Measurements from ENCODE around the gene MMEL1. TPM values are rescaled to one million over a fixed set of nuclear protein-coding genes. Genes with fewer than 3 reads are reported as not detected.

MMEL1 gene
- total and polyA plus RNA-seq, 2 donors (not counting 1 experiment from before 2014, with no cell fraction given) = 0.33 to 0.60 TPM

DNA sequence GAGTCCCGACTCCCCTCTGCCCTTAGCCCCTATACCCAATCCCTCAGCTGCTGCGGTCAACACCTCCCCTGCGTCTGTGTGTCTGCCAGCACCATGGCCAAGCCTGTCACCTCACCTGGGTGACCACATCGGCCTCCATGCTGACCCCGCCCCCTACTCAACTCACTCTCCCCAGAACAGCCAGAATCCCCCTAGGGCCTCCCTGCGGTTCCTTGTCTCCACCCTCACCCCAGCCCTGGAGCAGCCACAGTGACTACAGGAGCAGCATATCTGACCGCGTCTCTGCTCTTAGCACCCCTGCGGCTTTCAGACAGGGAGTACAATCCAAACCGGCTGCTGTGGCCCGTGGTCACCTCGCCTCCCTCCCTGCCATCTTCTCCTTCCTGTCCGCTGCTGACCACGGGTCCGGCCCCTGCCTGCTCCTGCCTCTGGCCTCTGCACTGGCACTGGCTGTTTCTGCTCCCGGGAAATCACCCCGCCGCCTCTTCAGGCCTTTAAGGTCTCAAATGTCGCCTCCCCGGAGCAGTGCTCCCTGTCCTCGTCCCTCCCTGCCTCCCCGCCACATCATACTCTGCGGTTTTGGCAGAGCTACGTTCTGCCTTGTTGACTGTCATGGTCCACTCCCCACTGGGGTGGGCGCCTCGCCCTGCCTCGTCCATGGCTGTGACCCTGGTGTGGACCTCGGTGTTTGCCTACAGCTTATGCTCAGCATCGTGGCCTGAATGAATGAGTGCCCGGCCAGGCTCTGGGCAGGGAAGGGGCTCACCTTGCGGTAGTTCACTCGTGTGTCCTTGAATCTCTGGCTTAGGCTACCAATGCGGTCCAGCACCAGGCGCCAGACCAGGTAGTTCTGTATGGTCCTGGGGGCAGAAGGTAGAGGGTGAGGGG is 35.1 kb downstream of the MMEL1 start:
- Histone ChIP-seq H3K4me2 (ENCODE audit: extremely low read depth, insufficient read depth, low read length) (no peak overlapping the region), H3K27ac (ENCODE audit: insufficient read depth, low read length) (no peak overlapping the region)
- no peak for TF ChIP-seq EZH2 (IDR thresholded peaks at IDR 0.05; ENCODE audit: low read length, missing control alignments)
- TF ChIP-seq, protein P1, sequence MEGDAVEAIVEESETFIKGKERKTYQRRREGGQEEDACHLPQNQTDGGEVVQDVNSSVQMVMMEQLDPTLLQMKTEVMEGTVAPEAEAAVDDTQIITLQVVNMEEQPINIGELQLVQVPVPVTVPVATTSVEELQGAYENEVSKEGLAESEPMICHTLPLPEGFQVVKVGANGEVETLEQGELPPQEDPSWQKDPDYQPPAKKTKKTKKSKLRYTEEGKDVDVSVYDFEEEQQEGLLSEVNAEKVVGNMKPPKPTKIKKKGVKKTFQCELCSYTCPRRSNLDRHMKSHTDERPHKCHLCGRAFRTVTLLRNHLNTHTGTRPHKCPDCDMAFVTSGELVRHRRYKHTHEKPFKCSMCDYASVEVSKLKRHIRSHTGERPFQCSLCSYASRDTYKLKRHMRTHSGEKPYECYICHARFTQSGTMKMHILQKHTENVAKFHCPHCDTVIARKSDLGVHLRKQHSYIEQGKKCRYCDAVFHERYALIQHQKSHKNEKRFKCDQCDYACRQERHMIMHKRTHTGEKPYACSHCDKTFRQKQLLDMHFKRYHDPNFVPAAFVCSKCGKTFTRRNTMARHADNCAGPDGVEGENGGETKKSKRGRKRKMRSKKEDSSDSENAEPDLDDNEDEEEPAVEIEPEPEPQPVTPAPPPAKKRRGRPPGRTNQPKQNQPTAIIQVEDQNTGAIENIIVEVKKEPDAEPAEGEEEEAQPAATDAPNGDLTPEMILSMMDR (conservative IDR thresholded peaks at IDR 0.05 in 1 of 2, IDR thresholded peaks at IDR 0.05 in 1 of 2; ENCODE audit: low read depth in 1 of 2, low read length in 2 of 2) = no peak

DNA sequence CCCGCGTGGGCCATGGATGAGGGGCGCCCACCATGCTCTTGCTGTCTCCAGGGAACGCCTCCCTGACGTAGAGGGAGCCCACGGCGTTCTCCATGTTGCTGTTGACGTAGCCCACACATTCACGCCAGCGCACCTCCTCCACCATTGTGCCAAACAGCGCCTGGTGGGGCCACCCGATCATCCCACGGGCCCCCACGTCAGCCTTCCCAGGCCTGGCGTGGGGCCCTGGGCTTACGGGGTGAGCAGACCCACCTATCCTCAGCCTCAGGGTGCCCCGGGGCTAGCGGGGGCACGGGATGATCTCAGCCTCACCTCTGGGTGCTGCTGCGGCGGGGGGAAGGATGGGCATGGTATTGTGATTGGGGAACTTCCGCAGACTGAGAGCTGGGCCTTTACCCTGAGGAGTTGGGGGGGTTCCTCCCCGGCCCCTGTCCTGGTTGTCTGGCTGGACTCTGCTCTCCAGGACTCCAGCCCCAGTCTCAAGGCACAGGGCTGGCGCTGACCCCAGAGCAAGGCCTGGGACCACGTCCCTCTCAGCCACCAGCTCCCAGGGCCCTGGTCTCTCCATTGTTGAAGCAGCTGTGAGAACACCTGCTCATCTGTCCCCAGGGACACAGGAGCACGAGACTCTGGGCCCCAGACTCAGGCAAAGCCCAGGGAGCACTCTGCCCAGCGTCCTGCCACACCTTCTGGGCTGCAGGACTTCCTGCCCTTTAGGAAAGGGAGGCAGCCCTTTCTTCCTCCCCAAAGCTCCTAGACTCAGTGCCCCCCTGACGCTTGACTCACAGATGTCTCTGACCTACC is 36.1 kb downstream of the MMEL1 start:
- TF ChIP-seq, protein P1 (conservative IDR thresholded peaks at IDR 0.05 in 1 of 2, IDR thresholded peaks at IDR 0.05 in 1 of 2; ENCODE audit: low read depth in 1 of 2, low read length in 2 of 2) = no peak
- TF ChIP-seq EZH2 (IDR thresholded peaks at IDR 0.05; ENCODE audit: low read length, missing control alignments) = no peak
- DNase-seq (ENCODE audit: low read depth in 2 of 2) = no peak
- H3K79me2 ChIP-seq (ENCODE audit: control insufficient read depth, insufficient read depth, low read length) = no peaks in the 10 kb centered on the region
- H4K20me1 ChIP-seq (ENCODE audit: control insufficient read depth, extremely low read depth, insufficient read depth, low read length) = no peaks in the 10 kb centered on the region
- no peak overlapping the region for H3K27ac ChIP-seq (ENCODE audit: insufficient read depth, low read length)
- peaks cover 3% of the 10 kb centered on the region for H3K4me1 ChIP-seq (ENCODE audit: control insufficient read depth, extremely low read depth, insufficient read depth, low read length)
- H3K9ac ChIP-seq (ENCODE audit: insufficient read depth, low read length) = no peak overlapping the region
- no peak overlapping the region for H3K4me2 ChIP-seq (ENCODE audit: extremely low read depth, insufficient read depth, low read length)
- H2AFZ ChIP-seq (ENCODE audit: low read length) = no peak overlapping the region
- no peaks in the 10 kb centered on the region for H3K36me3 ChIP-seq (ENCODE audit: control insufficient read depth, insufficient read depth, low read length)
- no peaks in the 10 kb centered on the region for H3K27me3 ChIP-seq (ENCODE audit: control insufficient read depth, insufficient read depth, low read length)
- H3K4me3 ChIP-seq (replicated peaks in 1 of 4; ENCODE audit: control extremely low read depth in 1 of 4, insufficient read depth in 1 of 4, low read depth in 3 of 4, low read length in 4 of 4) = no peak overlapping the region
- H3K9me3 ChIP-seq (ENCODE audit: control insufficient read depth, insufficient read depth, low read depth, low read length) = no peaks in the 10 kb centered on the region

More for the DNA sequence above, 35.1 kb downstream of the MMEL1 start:
- Histone ChIP-seq H3K4me3 (replicated peaks in 1 of 4; ENCODE audit: control extremely low read depth in 1 of 4, insufficient read depth in 1 of 4, low read depth in 3 of 4, low read length in 4 of 4) (no peak overlapping the region), H4K20me1 (ENCODE audit: control insufficient read depth, extremely low read depth, insufficient read depth, low read length) (no peaks in the 10 kb centered on the region), H3K4me1 (ENCODE audit: control insufficient read depth, extremely low read depth, insufficient read depth, low read length) (peaks cover 3% of the 10 kb centered on the region), H3K9me3 (ENCODE audit: control insufficient read depth, insufficient read depth, low read depth, low read length) (no peaks in the 10 kb centered on the region), H3K9ac (ENCODE audit: insufficient read depth, low read length) (no peak overlapping the region), H3K36me3 (ENCODE audit: control insufficient read depth, insufficient read depth, low read length) (no peaks in the 10 kb centered on the region), H3K79me2 (ENCODE audit: control insufficient read depth, insufficient read depth, low read length) (no peaks in the 10 kb centered on the region), H2AFZ (ENCODE audit: low read length) (no peak overlapping the region), H3K27me3 (ENCODE audit: control insufficient read depth, insufficient read depth, low read length) (no peaks in the 10 kb centered on the region)
- no peak for DNase-seq (ENCODE audit: low read depth in 2 of 2)

Data from fibroblast of lung (primary cell).